ENCODE data around the gene PTH1R. TPM values are rescaled to one million over a fixed set of nuclear protein-coding genes. Genes with fewer than 3 reads are reported as not detected.

Gene PTH1R
- total RNA-seq, 1 donor from 2014 or later = not detected

DNA sequence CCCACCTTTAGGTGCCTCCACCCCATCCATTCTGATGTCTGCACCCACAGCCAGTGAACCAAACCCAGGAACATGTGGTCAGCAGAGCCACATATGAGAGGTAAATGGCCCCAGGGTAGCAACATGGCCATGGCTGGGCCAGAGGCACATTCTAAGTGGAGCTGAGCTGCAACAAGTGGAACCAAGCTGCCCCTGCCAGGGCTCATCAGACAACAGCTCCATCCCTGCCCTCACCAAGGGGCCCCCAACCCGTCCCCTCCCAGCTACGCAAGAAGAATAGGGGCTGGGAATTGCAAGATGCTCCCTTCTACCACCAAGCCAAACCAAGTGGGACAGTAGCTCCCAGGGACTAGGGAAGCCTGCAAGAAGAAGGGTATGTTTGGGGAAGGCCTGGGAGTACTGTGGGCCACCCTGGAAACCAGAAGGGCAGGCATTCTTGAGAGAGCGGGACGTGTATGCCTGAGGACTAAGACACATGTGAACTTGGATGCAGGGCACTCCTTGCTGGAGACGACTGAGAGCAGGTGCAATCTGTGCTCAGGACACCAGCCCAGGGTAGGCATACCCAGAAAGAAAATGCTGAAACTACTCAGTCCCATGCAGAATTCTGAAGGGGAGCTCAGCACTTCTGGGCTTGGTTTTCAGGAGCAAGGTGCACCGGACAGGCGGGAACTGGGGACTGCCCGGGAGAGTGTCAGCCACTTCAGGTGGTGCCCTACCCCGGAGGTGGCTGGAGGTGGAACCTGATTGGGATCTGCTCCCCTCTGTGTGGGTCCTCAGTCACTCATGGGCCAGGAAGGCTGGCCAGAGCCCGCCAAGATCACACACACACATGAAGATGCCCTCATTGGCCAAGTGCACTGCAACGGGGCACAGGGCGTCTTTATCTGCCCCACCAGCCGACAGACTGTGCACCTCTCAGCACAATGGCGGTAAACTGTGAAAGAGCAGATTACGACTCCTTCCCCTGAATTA is 23.8 kb upstream of the PTH1R start:
- Mint-ChIP-seq H3K27ac (no peak overlapping the region), H3K36me3 (ENCODE audit: low read depth) (no peaks in the 10 kb centered on the region), H3K4me1 (ENCODE audit: low read depth) (no peaks in the 10 kb centered on the region), H3K4me3 (no peak overlapping the region), H3K27me3 (ENCODE audit: insufficient read depth) (peaks cover 11% of the 10 kb centered on the region), H3K9me3 (no peaks in the 10 kb centered on the region)
- DNase-seq (ENCODE audit: low spot score) = no peak
- intact Hi-C loops (cut with micrococcal nuclease) = no loop called here

DNA sequence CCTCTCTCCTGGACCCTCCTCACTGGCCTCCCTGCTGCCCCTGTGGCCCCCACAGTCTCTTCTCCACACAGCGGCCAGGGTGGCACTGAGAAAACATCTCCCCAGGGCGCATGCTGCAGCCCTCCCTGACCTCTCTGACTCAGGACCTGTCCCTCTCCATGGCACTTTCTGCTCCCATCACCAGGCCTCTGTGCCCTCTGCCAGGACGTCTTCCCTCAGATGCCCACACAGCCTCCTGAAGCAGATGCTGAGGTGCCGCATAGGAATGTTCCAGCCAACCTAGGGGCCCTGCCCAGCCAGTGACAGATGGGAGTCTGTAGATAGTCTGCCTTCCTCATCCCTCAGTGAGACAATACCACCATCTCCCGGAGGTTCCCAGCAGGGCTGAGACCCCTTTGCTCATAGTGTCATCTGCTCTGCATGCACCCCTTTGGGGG is 22.9 kb upstream of the PTH1R start:
- Mint-ChIP-seq H3K4me1 (ENCODE audit: low read depth) (no peaks in the 10 kb centered on the region), H3K27ac (no peak overlapping the region), H3K36me3 (ENCODE audit: low read depth) (no peaks in the 10 kb centered on the region), H3K27me3 (ENCODE audit: insufficient read depth) (peaks cover 12% of the 10 kb centered on the region), H3K4me3 (no peak overlapping the region), H3K9me3 (no peaks in the 10 kb centered on the region)
- DNase-seq (ENCODE audit: low spot score) = no peak
- intact Hi-C loops (cut with micrococcal nuclease) = no loop called here

DNA sequence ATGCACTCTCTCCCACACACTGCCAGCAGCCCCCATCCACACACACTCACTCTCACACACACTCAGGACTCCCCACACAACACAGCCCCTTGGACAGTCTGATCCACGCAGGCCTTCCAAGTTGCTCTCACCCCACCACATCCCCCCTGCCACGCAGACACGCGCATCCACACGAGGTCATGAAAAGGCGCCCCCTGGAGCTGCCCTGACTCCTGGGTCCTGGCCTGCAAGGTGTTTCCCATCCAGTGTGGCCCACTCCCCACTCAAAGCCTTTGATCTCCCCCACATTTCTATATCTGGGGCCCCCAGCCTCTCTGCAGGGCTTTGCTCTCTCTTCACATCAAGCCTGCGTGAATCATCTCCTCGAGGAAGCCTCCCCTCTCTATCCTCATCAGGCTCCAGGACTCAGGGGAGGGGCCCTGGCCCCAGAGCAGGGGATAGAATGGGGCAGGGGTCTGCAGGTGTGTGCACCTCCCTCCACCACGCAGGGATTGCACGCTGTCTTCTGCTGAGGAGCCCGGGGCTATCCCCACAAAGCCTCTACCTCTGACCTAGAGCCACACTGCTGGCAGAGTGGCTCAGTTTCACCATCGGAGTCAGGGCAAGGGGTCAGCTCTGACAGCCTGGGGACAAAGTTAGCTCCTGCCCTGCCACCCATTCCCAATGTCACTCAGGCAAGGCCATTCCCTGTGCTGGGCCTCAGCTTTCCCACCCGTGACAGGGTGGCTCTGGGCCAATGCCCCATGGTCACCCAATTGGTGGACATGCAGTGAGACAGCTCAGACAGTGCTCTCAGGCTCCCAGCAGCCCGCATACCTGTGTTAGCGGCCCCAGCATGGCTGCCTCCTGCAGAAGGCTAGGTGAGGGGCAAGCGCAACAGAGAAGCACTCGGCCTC is 20.7 kb upstream of the PTH1R start:
- no peak overlapping the region for H3K27ac Mint-ChIP-seq
- no peaks in the 10 kb centered on the region for H3K9me3 Mint-ChIP-seq
- intact Hi-C loops (cut with micrococcal nuclease) = no loop called here
- H3K4me3 Mint-ChIP-seq = no peak overlapping the region
- no peaks in the 10 kb centered on the region for H3K36me3 Mint-ChIP-seq (ENCODE audit: low read depth)
- H3K27me3 Mint-ChIP-seq (ENCODE audit: insufficient read depth) = peaks cover 13% of the 10 kb centered on the region
- no peaks in the 10 kb centered on the region for H3K4me1 Mint-ChIP-seq (ENCODE audit: low read depth)
- no peak for DNase-seq (ENCODE audit: low spot score)

DNA sequence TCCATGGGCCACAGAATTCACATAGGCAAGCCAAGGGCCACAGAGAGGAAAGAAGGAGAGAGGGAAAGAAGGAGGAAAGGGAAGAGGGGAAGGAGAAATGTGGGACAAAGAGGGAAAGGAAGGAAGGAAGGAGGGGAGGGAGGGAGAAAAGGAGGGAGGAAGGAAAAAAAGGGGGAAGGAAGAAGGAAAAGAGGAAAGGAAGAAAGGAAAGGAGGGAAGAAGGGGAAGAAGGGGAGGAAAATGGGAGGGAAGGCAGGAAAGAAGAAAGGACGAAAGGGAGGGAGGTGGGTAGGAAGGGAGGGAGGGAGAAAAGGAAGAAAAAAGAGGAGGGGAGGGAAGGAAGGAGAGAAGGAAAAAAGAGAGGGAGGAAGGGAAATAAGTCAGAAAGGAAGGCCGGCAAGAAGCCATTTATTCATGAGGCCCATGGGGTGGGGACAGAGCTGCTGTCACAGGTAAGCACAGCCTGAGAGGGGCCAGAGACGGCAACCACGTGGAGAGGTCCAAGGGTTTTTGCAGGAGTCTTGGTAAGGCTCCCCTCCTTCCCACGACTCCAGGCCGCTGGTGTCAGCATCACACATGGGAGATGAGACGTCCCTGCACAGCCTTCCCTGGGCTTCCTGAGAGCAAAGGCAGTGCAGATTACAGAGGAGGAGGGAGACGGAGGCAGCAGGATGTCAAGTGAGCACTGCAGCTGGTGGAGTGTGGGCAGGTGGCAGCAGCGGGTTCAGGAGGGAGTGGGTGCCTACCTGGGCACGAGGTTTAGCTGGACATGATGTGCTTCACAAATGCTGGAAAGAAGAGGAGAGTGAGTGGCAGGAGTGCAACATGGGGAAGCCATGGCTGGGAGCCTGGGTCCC is 19.8 kb upstream of the PTH1R start:
- peaks cover 13% of the 10 kb centered on the region for H3K27me3 Mint-ChIP-seq (ENCODE audit: insufficient read depth)
- H3K27ac Mint-ChIP-seq = no peak overlapping the region

DNA sequence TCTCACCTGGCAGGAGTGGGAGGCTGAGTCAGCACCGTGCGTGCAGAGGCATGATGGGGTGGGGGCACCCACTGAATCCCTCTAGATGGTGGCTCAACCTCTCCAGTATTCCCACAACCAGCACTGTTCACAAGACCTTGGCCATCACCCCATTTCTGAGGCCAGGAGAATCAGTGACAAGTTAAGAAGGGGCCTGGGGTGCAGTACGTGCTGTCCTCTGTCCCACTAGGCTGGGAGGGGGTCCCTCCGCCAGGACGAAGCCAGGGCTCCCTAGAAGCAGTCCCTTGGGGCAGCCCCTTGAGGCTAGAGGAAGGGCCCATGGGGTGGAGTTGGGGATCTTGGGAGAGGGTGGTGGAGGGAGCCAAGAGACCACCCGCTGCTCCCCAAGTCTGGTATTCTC is 19.1 kb upstream of the PTH1R start:
- Mint-ChIP-seq H3K27me3 (ENCODE audit: insufficient read depth) (peaks cover 13% of the 10 kb centered on the region), H3K4me1 (ENCODE audit: low read depth) (no peaks in the 10 kb centered on the region), H3K36me3 (ENCODE audit: low read depth) (no peaks in the 10 kb centered on the region), H3K27ac (no peak overlapping the region), H3K9me3 (no peaks in the 10 kb centered on the region), H3K4me3 (no peak overlapping the region)
- DNase-seq (ENCODE audit: low spot score) = no peak
- intact Hi-C loops (cut with micrococcal nuclease) = no loop called here

More for the DNA sequence above, 19.8 kb upstream of the PTH1R start:
- H3K36me3 Mint-ChIP-seq (ENCODE audit: low read depth) = no peaks in the 10 kb centered on the region
- DNase-seq (ENCODE audit: low spot score) = no peak
- no peak overlapping the region for H3K4me3 Mint-ChIP-seq
- no peaks in the 10 kb centered on the region for H3K4me1 Mint-ChIP-seq (ENCODE audit: low read depth)
- H3K9me3 Mint-ChIP-seq = no peaks in the 10 kb centered on the region
- intact Hi-C loops (cut with micrococcal nuclease) = no loop called here

DNA sequence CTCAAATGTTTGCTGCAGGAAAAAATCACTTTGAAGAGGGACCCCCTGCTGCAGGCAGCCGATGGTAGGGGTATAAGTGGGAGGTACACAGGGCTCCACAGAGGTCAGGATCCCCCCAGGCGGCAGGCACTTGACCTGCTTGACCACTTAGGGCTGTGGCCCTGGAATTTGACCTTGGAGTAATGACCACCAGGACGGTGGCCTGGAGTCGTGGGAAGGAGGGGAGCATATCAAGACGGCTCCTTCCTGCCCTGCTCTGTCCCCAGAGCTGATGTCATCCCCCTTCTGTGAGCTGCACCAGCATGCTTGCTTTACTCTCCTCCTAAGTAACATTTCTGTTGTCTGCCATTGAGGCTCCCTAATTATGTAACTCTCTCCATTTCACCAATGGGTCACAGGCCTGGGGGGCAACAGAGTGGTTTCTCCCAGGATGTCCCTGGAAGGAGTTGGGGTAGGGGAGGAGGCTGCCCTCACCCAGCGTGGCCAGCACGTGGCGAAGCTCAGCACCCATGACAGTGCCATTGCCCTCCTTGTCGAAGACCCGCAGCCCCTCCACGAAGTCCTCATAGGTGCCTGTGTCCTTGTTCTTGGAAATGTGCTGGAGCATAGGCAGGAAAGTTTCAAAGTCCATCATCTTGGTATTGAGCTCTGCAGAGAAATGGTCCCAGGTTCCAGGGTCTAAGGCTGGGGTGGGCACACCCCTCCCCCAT is 18.4 kb upstream of the PTH1R start:
- Mint-ChIP-seq H3K27me3 (ENCODE audit: insufficient read depth) (peaks cover 13% of the 10 kb centered on the region), H3K36me3 (ENCODE audit: low read depth) (no peaks in the 10 kb centered on the region), H3K9me3 (no peaks in the 10 kb centered on the region), H3K4me1 (ENCODE audit: low read depth) (no peaks in the 10 kb centered on the region), H3K27ac (no peak overlapping the region), H3K4me3 (no peak overlapping the region)
- no peak for DNase-seq (ENCODE audit: low spot score)
- intact Hi-C loops (cut with micrococcal nuclease) = no loop called here

DNA sequence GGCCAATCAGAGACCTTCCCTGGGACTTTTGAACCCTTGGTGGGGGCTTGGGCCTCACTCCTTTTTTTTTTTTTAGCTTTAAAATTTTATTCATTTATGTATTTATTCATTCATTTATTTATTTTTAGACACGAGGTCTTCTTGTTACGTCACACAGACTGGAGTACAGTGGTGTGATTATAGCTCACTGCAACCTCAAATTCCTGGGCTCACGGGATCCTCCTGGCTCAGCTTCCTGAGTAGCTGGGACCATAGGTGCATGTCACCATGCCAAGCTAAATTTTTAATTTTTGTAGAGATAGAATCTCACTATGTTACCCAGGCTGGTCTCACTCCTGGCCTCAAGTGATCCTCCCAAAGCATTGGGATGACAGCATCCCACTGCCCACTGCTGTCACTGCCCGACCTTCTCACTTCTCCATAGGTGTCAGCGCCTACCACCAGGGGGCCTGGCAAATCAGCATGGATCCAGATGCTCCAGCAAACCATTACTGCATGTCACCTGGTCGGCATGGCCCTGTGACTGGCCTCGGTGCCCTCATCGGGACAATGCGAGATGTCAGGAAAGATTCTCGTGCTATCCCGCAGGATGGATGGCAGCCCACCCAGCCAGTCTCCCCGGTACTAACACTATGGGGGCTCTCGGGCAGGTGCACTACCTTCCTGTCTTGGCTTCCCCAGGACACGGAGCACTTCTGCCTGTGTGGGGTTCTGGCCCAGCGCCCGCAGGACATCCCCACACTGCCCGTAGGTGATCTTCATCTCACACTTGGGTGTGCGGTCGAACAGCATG is 17.3 kb upstream of the PTH1R start:
- Mint-ChIP-seq H3K36me3 (ENCODE audit: low read depth) (no peaks in the 10 kb centered on the region), H3K27ac (no peak overlapping the region), H3K4me1 (ENCODE audit: low read depth) (no peaks in the 10 kb centered on the region), H3K9me3 (no peaks in the 10 kb centered on the region), H3K27me3 (ENCODE audit: insufficient read depth) (peaks cover 13% of the 10 kb centered on the region), H3K4me3 (no peak overlapping the region)
- no peak for DNase-seq (ENCODE audit: low spot score)
- intact Hi-C loops (cut with micrococcal nuclease) = no loop called here

DNA sequence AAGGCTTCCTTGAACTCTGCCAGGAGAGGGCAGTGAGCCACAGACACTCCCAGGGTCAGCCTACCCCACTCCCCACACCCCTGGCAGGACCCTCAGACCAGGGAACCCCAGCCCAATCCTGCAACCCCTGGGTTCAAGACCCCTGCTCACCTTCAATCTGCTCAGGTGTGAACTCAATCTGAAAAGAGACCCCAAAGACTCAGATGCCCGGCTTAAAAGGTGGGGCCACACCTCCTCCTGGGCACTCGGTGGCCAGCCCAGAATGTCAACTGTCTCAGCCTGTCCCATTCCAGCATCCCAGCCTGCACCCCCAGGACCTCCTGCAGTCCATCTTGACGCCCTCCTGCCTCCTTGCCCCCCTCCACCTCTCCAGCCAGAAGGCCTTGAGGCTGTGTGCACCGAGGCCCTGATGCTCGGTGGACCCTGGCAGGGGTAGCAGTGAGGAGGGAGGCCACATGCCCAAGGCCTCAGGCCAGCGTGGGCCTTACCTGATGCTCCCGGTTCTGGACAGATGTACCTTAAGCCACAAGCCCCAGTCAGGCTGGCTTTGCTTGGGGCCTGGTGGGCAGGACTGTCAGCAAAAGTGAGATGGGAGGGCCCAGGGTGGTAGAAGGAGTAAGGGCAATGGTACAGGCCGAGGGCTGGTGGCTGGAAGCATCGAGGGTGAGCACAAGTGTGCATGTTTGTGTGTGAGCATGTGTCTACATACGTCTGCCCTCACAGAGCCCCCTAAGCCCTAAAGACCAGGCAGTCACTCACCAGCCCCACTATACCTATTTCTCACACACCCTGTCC is 16.5 kb upstream of the PTH1R start:
- Mint-ChIP-seq H3K9me3 (no peaks in the 10 kb centered on the region), H3K4me3 (no peak overlapping the region), H3K27ac (no peak overlapping the region), H3K4me1 (ENCODE audit: low read depth) (no peaks in the 10 kb centered on the region), H3K36me3 (ENCODE audit: low read depth) (no peaks in the 10 kb centered on the region), H3K27me3 (ENCODE audit: insufficient read depth) (peaks cover 9% of the 10 kb centered on the region)
- intact Hi-C loops (cut with micrococcal nuclease) = no loop called here
- no peak for DNase-seq (ENCODE audit: low spot score)

DNA sequence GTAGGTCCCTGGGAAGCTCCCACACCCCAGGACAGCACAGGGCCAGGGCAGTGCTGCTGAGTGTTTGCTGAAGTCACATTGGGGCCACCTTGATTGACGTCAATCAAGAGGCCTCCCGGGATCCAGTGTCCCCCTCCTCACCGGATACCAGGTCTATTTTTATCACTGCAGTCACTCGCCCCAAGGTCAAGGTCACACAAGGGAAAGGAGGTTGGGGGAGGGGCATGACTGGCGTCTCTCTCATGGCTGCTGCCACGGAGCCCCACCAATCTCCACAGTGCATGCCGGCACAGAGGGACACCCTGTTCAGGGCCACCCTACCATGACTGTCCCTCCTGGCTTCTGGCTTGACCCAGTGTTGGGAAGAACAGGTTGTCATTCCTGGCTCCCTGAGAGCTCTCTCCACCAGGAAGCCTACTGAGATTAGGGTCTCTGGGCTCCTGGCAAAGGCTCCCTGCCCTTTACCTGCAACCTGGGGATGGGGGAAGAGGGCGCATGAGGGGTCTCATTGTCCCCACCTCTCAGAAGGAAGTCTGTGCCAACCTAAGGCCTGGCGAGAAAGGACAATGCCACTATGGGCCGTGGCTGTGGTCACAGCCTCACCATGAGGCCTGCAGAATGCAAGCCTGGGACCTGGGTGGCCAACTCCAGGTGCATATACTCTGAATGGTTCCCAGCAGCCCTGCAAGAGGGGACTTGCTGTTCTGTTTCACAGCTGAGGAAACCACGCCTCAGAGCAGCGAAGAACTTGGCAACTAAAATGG is 15.7 kb upstream of the PTH1R start:
- no peak overlapping the region for H3K27ac Mint-ChIP-seq
- peaks cover 6% of the 10 kb centered on the region for H3K27me3 Mint-ChIP-seq (ENCODE audit: insufficient read depth)
- H3K9me3 Mint-ChIP-seq = no peaks in the 10 kb centered on the region
- no peak for DNase-seq (ENCODE audit: low spot score)
- intact Hi-C loops (cut with micrococcal nuclease) = no loop called here
- H3K36me3 Mint-ChIP-seq (ENCODE audit: low read depth) = no peaks in the 10 kb centered on the region
- H3K4me1 Mint-ChIP-seq (ENCODE audit: low read depth) = no peaks in the 10 kb centered on the region
- H3K4me3 Mint-ChIP-seq = no peak overlapping the region

DNA sequence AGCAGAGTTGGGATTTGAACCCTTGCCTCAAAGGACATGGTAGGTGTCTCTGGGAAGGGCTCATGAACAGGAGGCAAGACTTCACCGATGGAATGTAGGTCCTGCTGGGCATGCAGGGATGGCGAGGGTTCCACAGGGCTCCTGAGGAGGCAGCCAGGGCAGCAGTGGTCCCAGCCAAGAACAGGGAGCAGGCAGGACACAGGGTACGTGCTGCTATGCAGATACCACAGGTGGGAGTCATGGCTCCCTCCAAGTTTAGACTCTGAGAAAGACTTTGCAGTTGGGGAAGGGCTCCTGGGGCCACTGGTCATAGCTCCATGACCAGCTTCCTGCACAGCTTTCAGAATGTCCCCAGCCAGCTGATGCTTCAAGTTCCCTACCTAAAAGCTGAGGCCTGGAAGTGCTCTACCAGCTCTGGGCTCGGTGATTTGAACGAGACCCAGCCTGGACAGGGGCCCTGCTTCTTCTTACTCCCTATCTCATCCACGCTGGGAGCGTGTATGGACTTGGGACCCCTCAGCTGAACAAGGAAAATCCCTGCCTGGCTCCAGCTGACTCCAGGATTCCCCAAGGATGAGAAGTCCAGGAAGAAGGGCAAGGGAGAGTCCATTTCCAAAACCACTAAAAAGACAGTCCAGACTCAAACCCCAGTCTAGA is 15.0 kb upstream of the PTH1R start:
- no peak for DNase-seq (ENCODE audit: low spot score)
- no peaks in the 10 kb centered on the region for H3K36me3 Mint-ChIP-seq (ENCODE audit: low read depth)
- intact Hi-C loops (cut with micrococcal nuclease) = no loop called here
- no peaks in the 10 kb centered on the region for H3K4me1 Mint-ChIP-seq (ENCODE audit: low read depth)
- no peak overlapping the region for H3K4me3 Mint-ChIP-seq
- H3K27me3 Mint-ChIP-seq (ENCODE audit: insufficient read depth) = peaks cover 6% of the 10 kb centered on the region
- H3K27ac Mint-ChIP-seq = no peak overlapping the region
- no peaks in the 10 kb centered on the region for H3K9me3 Mint-ChIP-seq

All from activated T-helper 1 cell treated with anti-CD3 and anti-CD28 coated beads, Interleukin-12 subunit alpha, Interleukin-12 subunit beta, Interleukin-2, Interleukin-4 antibody, amounts not matched to agents 30 ng/mL and 10 ng/mL and 1 ng/mL, durations not matched to agents 14 hours and 24 hours and 36 hours (primary cell).